Lung (tissue), 12 donors: Measurements from ENCODE around the gene ACTG1. TPM values are rescaled to one million over a fixed set of nuclear protein-coding genes. Genes with fewer than 3 reads are reported as not detected.

Experiments
- ATAC-seq: fragments of 200-7000 bp; cut with Tn5 transposase; one replicate; pipeline ENCODE4 v1.9.1; 2020; ENCODE audit warnings: moderate number of reproducible peaks; ENCODE audit not compliant: insufficient read depth, low FRiP score
- DNase-seq, 3 donors: peaks; one replicate each; pipeline ENCODE4 v3.0.0-alpha.2; 2013 to 2017
- H3K27ac ChIP-seq, 2 donors: one replicate each; pipeline ENCODE4 v1.5.1; 2013; ENCODE audit warnings: mild to moderate bottlenecking in 2 of 2, moderate library complexity in 2 of 2, control low read depth in 1 of 2, inconsistent platforms in 1 of 2, low read depth in 1 of 2, low read length in 1 of 2
- H3K27me3 ChIP-seq, 3 donors: one replicate each; pipeline ENCODE4 v1.5.1; 2013; ENCODE audit warnings: low read length in 2 of 3; ENCODE audit not compliant: control insufficient read depth in 3 of 3, insufficient read depth in 3 of 3
- H3K36me3 ChIP-seq, 4 donors: one replicate each; pipeline ENCODE4 v1.5.1; 2013; ENCODE audit warnings: low read length in 4 of 4, mild to moderate bottlenecking in 1 of 4, moderate library complexity in 1 of 4; ENCODE audit not compliant: control insufficient read depth in 4 of 4, insufficient read depth in 4 of 4
- H3K4me1 ChIP-seq, 5 donors: one replicate each; pipeline ENCODE4 v1.5.1; 2013; ENCODE audit warnings: low read length in 5 of 5, mild to moderate bottlenecking in 2 of 5, moderate library complexity in 1 of 5; ENCODE audit not compliant: control insufficient read depth in 5 of 5, insufficient read depth in 5 of 5
- H3K4me3 ChIP-seq: one replicate; pipeline ENCODE4 v1.5.1; 2013; ENCODE audit warnings: mild to moderate bottlenecking, control low read depth, moderate library complexity
- H3K9ac ChIP-seq, 2 donors: one replicate each; pipeline ENCODE4 v1.5.1; 2013; ENCODE audit warnings: low read length in 2 of 2, control low read depth in 1 of 2; ENCODE audit not compliant: insufficient read depth in 1 of 2
- H3K9me3 ChIP-seq, 4 donors: one replicate each; pipeline ENCODE4 v1.5.1; 2013; ENCODE audit warnings: low read length in 3 of 4, mild to moderate bottlenecking in 1 of 4, moderate library complexity in 1 of 4; ENCODE audit not compliant: control insufficient read depth in 4 of 4, insufficient read depth in 3 of 4
- WGBS, 2 donors: extraction: QIAGEN DNeasy Blood & Tissue Kit; methylation state at CpG; one replicate each; pipeline ENCODE4 v1.1.7; 2013; 5-methylcytosine and 5-hydroxymethylcytosine counted together
- polyA plus RNA-seq, 2 donors: library from polyadenylated mRNA; stranded (reverse); fragments of 200-250 nt; gene quantifications; one replicate each; pipeline ENCODE4 v1.2.1, GENCODE V29; 2013
- total RNA-seq, 2 donors: library from RNA; depleted of rRNA in 1 of 2; stranded (reverse); fragments of >200 nt in 1 of 2; gene quantifications; one replicate each; pipeline ENCODE4 v1.2.1, GENCODE V29; 2014 to 2021
- TF ChIP-seq, protein P1 (sequence below): IDR thresholded peaks from 2 replicates; pipeline ENCODE4 v1.5.1; 2012; ENCODE audit warnings: mild to moderate bottlenecking; ENCODE audit errors: control extremely low read depth, extremely low read depth
- donor health status: control.
- donor health status: control.
- donor health status: Bipolar disorder and iron deficiency.
- donor health status: healthy.
- donor health status: DM: yes; HTN: yes; CAD: no.

Gene ACTG1
- total and polyA plus RNA-seq, 4 donors = 1,461 to 4,301 (median 3,063) TPM

DNA sequence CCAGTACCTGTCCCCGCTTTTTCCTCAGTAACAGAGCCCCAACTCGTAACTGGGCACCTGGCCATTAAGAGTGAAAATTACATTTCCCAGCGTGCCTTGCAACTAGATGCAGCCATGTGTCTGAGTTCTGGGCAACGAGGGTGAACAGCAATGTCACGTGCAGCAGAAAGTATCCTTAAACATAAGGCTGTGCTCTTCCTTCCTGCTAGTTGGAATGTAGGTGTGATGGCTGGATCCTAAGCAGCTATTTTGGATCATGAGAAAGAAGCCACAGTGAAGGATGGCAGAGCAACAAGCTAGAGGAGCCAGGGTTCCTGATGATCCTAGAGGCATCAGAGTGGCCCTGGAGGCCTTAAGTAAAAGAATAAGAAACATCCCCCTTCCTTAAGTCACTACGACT is 36.0 kb downstream of the ACTG1 start:
- ATAC-seq = no peak
- H3K27ac ChIP-seq = no peak overlapping the region
- 91 to 92% methylated on average over 6 of the region's 6 CpGs for WGBS, 2 donors

DNA sequence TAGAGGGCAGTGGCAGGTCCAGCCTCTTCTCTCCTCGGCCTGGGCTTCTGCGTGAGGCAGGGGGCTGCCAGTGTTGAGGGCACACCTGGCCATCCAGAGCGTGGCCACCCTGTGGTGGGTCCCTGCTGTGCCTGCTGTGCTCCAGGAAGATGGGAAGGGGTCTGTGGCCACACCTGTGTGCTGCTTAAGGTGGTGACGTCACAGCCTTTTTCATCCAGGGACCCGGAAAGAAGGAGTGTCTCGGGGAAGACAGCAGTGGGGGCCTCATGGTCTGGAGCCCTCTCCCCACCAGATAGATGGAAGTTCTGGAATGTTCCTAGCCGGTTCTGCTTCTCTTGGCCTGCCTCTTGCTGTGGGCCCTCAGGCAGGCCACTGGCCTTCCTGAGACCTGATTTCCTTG is 36.5 kb downstream of the ACTG1 start:
- no peaks in the 10 kb centered on the region for H3K36me3 ChIP-seq
- DNase-seq = no peak
- H3K4me1 ChIP-seq = peaks cover 0 to 11% (median 4%) of the 10 kb centered on the region in 5 donors
- no peak overlapping the region for H3K4me3 ChIP-seq
- H3K27ac ChIP-seq = no peak overlapping the region
- no peak overlapping the region for H3K9ac ChIP-seq
- 94 to 96% methylated on average over 7 of the region's 7 CpGs for WGBS, 2 donors
- TF ChIP-seq, protein P1, sequence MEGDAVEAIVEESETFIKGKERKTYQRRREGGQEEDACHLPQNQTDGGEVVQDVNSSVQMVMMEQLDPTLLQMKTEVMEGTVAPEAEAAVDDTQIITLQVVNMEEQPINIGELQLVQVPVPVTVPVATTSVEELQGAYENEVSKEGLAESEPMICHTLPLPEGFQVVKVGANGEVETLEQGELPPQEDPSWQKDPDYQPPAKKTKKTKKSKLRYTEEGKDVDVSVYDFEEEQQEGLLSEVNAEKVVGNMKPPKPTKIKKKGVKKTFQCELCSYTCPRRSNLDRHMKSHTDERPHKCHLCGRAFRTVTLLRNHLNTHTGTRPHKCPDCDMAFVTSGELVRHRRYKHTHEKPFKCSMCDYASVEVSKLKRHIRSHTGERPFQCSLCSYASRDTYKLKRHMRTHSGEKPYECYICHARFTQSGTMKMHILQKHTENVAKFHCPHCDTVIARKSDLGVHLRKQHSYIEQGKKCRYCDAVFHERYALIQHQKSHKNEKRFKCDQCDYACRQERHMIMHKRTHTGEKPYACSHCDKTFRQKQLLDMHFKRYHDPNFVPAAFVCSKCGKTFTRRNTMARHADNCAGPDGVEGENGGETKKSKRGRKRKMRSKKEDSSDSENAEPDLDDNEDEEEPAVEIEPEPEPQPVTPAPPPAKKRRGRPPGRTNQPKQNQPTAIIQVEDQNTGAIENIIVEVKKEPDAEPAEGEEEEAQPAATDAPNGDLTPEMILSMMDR = no peak
- H3K9me3 ChIP-seq = peaks cover 0 to 4% (median 0%) of the 10 kb centered on the region in 4 donors
- no peak for ATAC-seq
- no peaks in the 10 kb centered on the region for H3K27me3 ChIP-seq

More for the DNA sequence above, 36.0 kb downstream of the ACTG1 start:
- H3K9ac ChIP-seq = no peak overlapping the region
- no peak overlapping the region for H3K4me3 ChIP-seq
- TF ChIP-seq, protein P1 = no peak
- H3K9me3 ChIP-seq = peaks cover 0 to 4% (median 0%) of the 10 kb centered on the region in 4 donors
- H3K36me3 ChIP-seq = no peaks in the 10 kb centered on the region
- peaks cover 0 to 13% (median 6%) of the 10 kb centered on the region in 5 donors for H3K4me1 ChIP-seq
- DNase-seq = no peak
- no peaks in the 10 kb centered on the region for H3K27me3 ChIP-seq

DNA sequence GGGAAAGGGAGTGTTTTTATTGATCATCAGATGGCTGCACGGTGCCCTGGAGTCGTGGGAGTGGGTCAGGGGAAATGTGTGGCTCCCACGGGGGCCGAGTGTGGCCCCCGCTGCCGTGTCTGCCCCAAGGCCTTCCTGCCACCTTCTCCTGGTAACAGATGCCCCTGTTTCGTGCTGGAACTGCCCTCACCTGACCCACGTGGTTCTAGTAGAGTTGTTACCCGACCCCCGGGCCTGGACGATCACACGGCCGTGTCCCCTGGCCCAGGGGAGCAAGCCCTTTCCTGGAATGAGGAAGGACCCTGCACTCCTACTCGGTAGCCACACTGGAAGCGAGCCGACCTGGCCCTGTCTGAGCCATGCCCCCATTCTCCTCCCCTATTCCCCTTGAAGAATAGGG is 37.6 kb downstream of the ACTG1 start:
- WGBS, 2 donors = 84% methylated on average over 15 to 16 of the region's 16 CpGs
- Histone ChIP-seq H3K27me3 (no peaks in the 10 kb centered on the region), H3K4me3 (no peak overlapping the region), H3K9me3 (peaks cover 0 to 4% (median 0%) of the 10 kb centered on the region in 4 donors), H3K27ac (no peak overlapping the region), H3K4me1 (peaks cover 0 to 6% (median 0%) of the 10 kb centered on the region in 5 donors), H3K9ac (no peak overlapping the region), H3K36me3 (no peaks in the 10 kb centered on the region)
- no peak for ATAC-seq
- no peak for DNase-seq
- TF ChIP-seq, protein P1 = no peak

DNA sequence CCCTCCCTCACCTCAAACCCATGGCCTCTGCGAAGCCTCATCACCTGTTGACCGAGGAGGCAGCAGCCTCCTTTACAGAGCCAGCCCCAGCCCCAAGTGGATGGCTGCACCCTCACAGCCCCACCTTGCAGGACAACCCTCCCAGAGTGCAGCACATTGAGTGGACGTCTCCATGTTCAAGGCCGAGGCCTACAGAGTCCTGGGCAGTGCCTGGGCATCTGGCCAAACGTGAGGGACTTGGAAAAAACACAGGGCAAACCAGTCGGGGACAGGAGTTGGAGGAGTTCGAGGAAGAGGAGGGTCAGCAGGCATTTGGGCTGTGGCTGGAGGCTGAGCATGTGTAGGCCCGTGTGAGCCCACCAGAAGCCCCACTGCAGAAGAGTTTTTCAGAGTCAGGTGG is 39.6 kb downstream of the ACTG1 start:
- Histone ChIP-seq H3K9ac (no peak overlapping the region), H3K4me1 (peaks cover 0 to 10% (median 0%) of the 10 kb centered on the region in 5 donors), H3K27ac (no peak overlapping the region), H3K9me3 (peaks cover 0 to 4% (median 0%) of the 10 kb centered on the region in 4 donors), H3K36me3 (no peaks in the 10 kb centered on the region), H3K27me3 (no peaks in the 10 kb centered on the region), H3K4me3 (no peak overlapping the region)
- DNase-seq (no peak), ATAC-seq (no peak)
- TF ChIP-seq, protein P1 = no peak
- 71 to 85% methylated on average over 8 of the region's 8 CpGs for WGBS, 2 donors
